Effector memory CD4-positive, alpha-beta T cell (primary cell): ENCODE results near the gene TSEN54.

Experiments
- DNase-seq, 3 donors: peaks; one replicate each; pipeline ENCODE4 v3.0.0-alpha.2; 2020
- H3K27ac ChIP-seq: 2 replicates; pipeline ENCODE4 v1.7.0; 2013; ENCODE audit warnings: mild to moderate bottlenecking, low read length, moderate library complexity; ENCODE audit not compliant: insufficient read depth, poor library complexity, severe bottlenecking
- H3K27me3 ChIP-seq: replicated peaks from 2 replicates; pipeline ENCODE4 v1.7.0; 2013; ENCODE audit warnings: mild to moderate bottlenecking, low read length; ENCODE audit not compliant: insufficient read depth, control insufficient read depth, poor library complexity, severe bottlenecking
- H3K36me3 ChIP-seq: 2 replicates; pipeline ENCODE4 v1.7.0; 2013; ENCODE audit warnings: mild to moderate bottlenecking, low read length, moderate library complexity; ENCODE audit not compliant: control insufficient read depth, insufficient read depth
- H3K4me1 ChIP-seq: 2 replicates; pipeline ENCODE4 v1.7.0; 2013; ENCODE audit warnings: low read length, mild to moderate bottlenecking; ENCODE audit not compliant: control insufficient read depth, insufficient read depth, poor library complexity, severe bottlenecking
- H3K4me3 ChIP-seq: 2 replicates; pipeline ENCODE4 v1.7.0; 2013; ENCODE audit warnings: low read length, low read depth, mild to moderate bottlenecking; ENCODE audit not compliant: insufficient read depth, poor library complexity, severe bottlenecking
- H3K9me3 ChIP-seq: 2 replicates; pipeline ENCODE4 v1.7.0; 2013; ENCODE audit warnings: mild to moderate bottlenecking, low read length, moderate library complexity; ENCODE audit not compliant: control insufficient read depth

Gene TSEN54

DNA sequence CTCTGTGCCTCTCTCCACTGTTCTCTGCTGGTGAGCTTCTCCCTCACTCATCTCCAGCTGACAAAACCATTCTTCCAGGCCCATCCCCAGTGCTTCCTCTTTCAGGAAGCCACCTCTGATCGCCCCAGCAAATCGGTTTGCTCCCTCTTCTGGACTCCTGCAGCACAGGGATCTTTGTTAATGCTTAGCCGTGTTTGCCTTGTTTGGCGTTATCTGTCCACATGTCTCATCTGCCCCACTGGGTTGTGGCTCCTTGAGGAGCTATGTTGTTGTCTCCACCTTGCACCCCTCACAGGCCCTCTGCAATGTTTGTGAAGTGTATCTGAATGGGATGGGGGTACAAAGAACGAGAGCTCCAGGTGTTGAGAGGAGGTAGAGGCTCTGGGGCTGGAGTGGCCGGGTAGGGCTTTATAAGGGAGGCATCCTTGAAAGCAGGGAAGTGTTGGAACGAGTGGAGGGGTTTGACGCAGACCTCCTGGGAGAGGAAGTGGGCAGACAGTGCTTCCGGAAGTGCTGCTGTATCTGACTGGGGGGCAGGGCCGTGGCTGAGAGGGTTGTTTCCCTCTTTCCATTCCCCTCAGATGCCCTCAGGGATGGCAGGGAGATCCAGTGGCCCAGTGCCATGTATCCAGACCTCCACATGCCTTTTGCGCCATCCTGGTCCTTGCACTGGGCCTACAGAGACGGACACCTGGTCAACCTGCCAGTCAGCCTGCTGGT is 28.8 kb upstream of the TSEN54 start:
- H3K27ac ChIP-seq: peak overlapping the region; percentile 55
- peaks cover 16% of the 10 kb centered on the region for H3K4me1 ChIP-seq
- H3K36me3 ChIP-seq: peaks cover 9% of the 10 kb centered on the region
- H3K4me3 ChIP-seq: peak overlapping the region; percentile 20
- DNase-seq: peak in 2 of 3 donors; percentile 17 to 18
- no peaks in the 10 kb centered on the region for H3K9me3 ChIP-seq
- H3K27me3 ChIP-seq: no peaks in the 10 kb centered on the region

- DNase-seq: no peak
- no peak overlapping the region for H3K4me3 ChIP-seq
- H3K27me3 ChIP-seq: no peaks in the 10 kb centered on the region
- no peaks in the 10 kb centered on the region for H3K9me3 ChIP-seq
- no peak overlapping the region for H3K27ac ChIP-seq
- peaks cover 23% of the 10 kb centered on the region for H3K36me3 ChIP-seq
- H3K4me1 ChIP-seq: peaks cover 16% of the 10 kb centered on the region
Measured at GRCh38 chr17:75488693-75489510, 27.4 kb upstream of the TSEN54 start.

GRCh38 chr17:75489511-75489955 is 26.8 kb upstream of the TSEN54 start:
- no peak for DNase-seq
- no peaks in the 10 kb centered on the region for H3K27me3 ChIP-seq
- H3K4me1 ChIP-seq: peaks cover 16% of the 10 kb centered on the region
- H3K9me3 ChIP-seq: no peaks in the 10 kb centered on the region
- H3K27ac ChIP-seq: no peak overlapping the region
- peaks cover 30% of the 10 kb centered on the region for H3K36me3 ChIP-seq
- H3K4me3 ChIP-seq: no peak overlapping the region

- Histone ChIP-seq H3K4me1 (peaks cover 16% of the 10 kb centered on the region), H3K27me3 (no peaks in the 10 kb centered on the region), H3K27ac (no peak overlapping the region), H3K36me3 (peaks cover 37% of the 10 kb centered on the region), H3K9me3 (no peaks in the 10 kb centered on the region), H3K4me3 (no peak overlapping the region)
- DNase-seq: no peak
Measured at GRCh38 chr17:75490173-75490743, 26.1 kb upstream of the TSEN54 start.

DNA sequence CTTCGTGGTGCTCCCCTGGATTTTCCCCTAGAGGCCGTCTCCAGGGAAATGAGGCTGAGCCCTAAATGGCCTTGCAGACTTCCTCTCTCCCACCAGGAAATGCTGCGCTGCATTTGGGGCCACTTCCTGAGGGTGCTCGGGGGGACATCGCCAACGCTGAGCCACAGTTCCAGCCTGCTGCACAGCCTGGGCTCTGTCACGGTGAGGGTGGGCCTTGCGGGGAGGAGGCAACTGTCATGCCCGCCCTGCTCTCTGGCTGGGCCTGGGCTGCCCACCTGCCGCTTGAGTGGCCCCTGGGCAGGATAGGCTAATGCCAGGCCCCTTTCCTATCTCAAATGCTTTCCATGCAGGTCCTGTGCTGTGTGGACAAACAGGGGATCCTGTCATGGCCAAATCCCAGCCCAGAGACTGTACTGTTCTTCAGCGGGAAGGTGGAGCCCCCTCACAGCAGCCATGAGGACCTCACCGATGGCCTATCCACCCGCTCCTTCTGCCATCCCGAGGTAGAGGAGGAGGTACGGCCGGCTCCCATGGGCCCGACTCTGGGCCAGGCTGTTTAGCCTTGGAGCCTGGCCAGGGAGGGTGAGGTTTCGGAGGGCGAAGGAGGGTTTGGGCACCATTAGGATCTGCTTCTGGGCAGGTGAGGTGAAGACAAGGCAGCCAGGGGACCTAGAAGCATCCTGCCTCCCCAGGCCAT is 25.2 kb upstream of the TSEN54 start:
- no peak for DNase-seq
- peaks cover 44% of the 10 kb centered on the region for H3K36me3 ChIP-seq
- H3K27me3 ChIP-seq: no peaks in the 10 kb centered on the region
- H3K9me3 ChIP-seq: no peaks in the 10 kb centered on the region
- no peak overlapping the region for H3K4me3 ChIP-seq
- no peak overlapping the region for H3K27ac ChIP-seq
- H3K4me1 ChIP-seq: peaks cover 16% of the 10 kb centered on the region

- no peak for DNase-seq
- H3K4me3 ChIP-seq: no peak overlapping the region
- H3K27me3 ChIP-seq: no peaks in the 10 kb centered on the region
- peaks cover 44% of the 10 kb centered on the region for H3K36me3 ChIP-seq
- no peak overlapping the region for H3K27ac ChIP-seq
- H3K4me1 ChIP-seq: peaks cover 16% of the 10 kb centered on the region
- H3K9me3 ChIP-seq: no peaks in the 10 kb centered on the region
Measured at GRCh38 chr17:75491680-75492079, 24.6 kb upstream of the TSEN54 start.

DNA sequence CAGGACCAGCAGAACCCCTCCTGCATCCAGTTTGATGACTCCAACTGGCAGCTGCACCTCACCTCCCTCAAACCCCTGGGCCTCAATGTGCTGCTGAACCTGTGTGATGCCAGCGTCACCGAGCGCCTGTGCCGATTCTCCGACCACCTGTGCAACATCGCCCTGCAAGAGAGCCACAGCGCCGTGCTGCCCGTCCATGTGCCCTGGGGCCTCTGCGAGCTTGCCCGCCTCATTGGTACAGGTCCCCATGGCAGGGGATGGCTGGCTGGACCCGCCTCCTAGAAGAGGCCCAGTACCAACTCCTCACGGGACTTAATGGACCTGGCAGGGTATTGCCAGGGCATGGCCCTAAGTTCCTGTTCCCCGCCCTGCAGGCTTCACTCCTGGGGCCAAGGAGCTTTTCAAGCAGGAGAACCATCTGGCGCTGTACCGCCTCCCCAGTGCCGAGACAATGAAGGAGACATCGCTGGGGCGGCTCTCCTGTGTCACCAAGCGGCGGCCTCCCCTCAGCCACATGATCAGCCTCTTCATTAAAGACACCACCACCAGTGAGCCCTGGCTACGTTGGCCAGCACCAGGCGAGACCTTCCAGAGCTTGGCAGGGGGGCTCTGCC is 23.7 kb upstream of the TSEN54 start:
- no peaks in the 10 kb centered on the region for H3K27me3 ChIP-seq
- no peak for DNase-seq
- H3K9me3 ChIP-seq: no peaks in the 10 kb centered on the region
- peaks cover 48% of the 10 kb centered on the region for H3K36me3 ChIP-seq
- peaks cover 6% of the 10 kb centered on the region for H3K4me1 ChIP-seq
- no peak overlapping the region for H3K27ac ChIP-seq
- no peak overlapping the region for H3K4me3 ChIP-seq

DNA sequence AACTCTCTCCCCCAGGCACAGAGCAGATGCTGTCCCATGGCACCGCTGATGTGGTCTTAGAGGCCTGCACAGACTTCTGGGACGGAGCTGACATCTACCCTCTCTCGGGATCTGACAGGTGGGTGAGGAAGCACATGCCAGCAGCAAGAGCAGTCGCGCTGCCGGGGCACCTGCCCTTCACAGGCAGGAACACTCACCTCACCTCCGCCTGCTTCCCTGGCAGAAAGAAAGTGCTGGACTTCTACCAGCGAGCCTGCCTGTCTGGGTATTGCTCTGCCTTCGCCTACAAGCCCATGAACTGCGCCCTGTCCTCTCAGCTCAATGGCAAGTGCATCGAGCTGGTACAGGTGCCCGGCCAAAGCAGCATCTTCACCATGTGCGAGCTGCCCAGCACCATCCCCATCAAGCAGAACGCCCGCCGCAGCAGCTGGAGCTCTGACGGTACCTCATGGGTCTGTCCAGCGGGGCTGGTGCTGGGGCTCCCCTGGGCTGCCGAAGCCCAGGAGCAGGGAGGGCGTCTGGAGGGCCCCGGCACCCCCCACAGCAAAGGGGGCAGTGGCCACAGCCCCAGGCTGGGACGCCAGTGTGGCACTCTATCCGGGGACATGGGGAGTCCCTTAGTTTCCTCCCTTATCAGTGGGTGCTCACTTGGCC is 22.7 kb upstream of the TSEN54 start:
- DNase-seq: no peak
- Histone ChIP-seq H3K9me3 (no peaks in the 10 kb centered on the region), H3K4me1 (no peaks in the 10 kb centered on the region), H3K36me3 (peaks cover 57% of the 10 kb centered on the region), H3K27ac (no peak overlapping the region), H3K4me3 (no peak overlapping the region), H3K27me3 (no peaks in the 10 kb centered on the region)

DNA sequence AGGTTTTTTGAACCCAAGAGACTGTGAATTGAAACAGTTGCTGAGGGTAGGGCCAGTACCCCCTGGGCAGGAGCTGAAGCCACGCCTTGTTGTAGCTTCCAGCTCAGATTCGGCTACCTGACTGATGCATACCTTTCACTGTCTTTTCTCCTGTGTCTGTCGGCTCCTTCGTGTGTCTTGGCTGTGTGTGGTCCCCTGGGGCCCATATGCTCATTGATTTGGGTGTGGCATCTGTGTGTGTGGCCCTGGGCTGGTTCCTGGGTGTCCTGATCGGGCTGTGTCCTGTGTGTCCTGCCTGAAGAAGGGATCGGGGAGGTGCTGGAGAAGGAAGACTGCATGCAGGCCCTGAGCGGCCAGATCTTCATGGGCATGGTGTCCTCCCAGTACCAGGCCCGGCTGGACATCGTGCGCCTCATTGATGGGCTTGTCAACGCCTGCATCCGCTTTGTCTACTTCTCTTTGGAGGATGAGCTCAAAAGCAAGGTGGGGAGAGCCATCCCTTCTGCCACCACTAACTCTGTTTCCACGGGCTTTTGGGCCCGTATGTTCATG is 21.9 kb upstream of the TSEN54 start:
- H3K4me3 ChIP-seq: no peak overlapping the region
- DNase-seq: no peak

More for the DNA sequence above, 21.9 kb upstream of the TSEN54 start:
- Histone ChIP-seq H3K27ac (no peak overlapping the region), H3K36me3 (peaks cover 62% of the 10 kb centered on the region), H3K27me3 (no peaks in the 10 kb centered on the region), H3K4me1 (no peaks in the 10 kb centered on the region), H3K9me3 (no peaks in the 10 kb centered on the region)
